DND-41 (cell line): ENCODE data around the gene TNS3.

Source experiments
- ATAC-seq: fragments of 200-7000 bp; cut with Tn5 transposase; 3 replicates; pipeline ENCODE4 v1.9.1; 2021; ENCODE audit warnings: low read depth; ENCODE audit not compliant: insufficient read depth
- DNase-seq: peaks from one replicate; pipeline ENCODE4 v3.0.0-alpha.2; 2020
- H2AFZ ChIP-seq: 2 replicates; pipeline ENCODE4 v1.6.0; 2012; ENCODE audit warnings: low read depth, low read length
- H3K27ac ChIP-seq: 2 replicates; pipeline ENCODE4 v1.5.1; 2012; ENCODE audit warnings: low read length, inconsistent platforms
- H3K27me3 ChIP-seq: fragments of 200-600 bp; sonication (generic); 2 replicates; pipeline ENCODE4 v1.6.0; 2012; ENCODE audit warnings: low read length, mild to moderate bottlenecking, inconsistent platforms; ENCODE audit not compliant: insufficient read depth, poor library complexity
- H3K36me3 ChIP-seq: 2 replicates; pipeline ENCODE4 v1.5.1; 2012; ENCODE audit warnings: low read length, inconsistent platforms; ENCODE audit not compliant: insufficient read depth
- H3K4me1 ChIP-seq: 2 replicates; pipeline ENCODE4 v1.5.1; 2012; ENCODE audit warnings: mild to moderate bottlenecking, low read length; ENCODE audit not compliant: insufficient read depth
- H3K4me2 ChIP-seq: 2 replicates; pipeline ENCODE4 v1.6.0; 2012; ENCODE audit warnings: mild to moderate bottlenecking, moderate library complexity, low read length, inconsistent platforms; ENCODE audit not compliant: insufficient read depth
- H3K4me3 ChIP-seq, 2 experiments: fragments of 200-600 bp in 1 of 2; shearing (Covaris generic) in 1 of 2; 2 replicates each; pipeline ENCODE4 v1.5.1; 2012 to 2016; ENCODE audit warnings: inconsistent platforms in 2 of 2, low read length in 2 of 2, mild to moderate bottlenecking in 2 of 2, low read depth in 1 of 2, moderate library complexity in 1 of 2
- H3K79me2 ChIP-seq: 2 replicates; pipeline ENCODE4 v1.6.0; 2012; ENCODE audit warnings: low read length, inconsistent platforms; ENCODE audit not compliant: insufficient read depth
- H3K9ac ChIP-seq: 2 replicates; pipeline ENCODE4 v1.6.0; 2012; ENCODE audit warnings: low read depth, mild to moderate bottlenecking, inconsistent platforms, low read length, moderate library complexity
- H3K9me3 ChIP-seq: 2 replicates; pipeline ENCODE4 v1.5.1; 2012; ENCODE audit warnings: low read length, moderate library complexity, mild to moderate bottlenecking, inconsistent platforms; ENCODE audit not compliant: insufficient read depth, severe bottlenecking
- H4K20me1 ChIP-seq: 2 replicates; pipeline ENCODE4 v1.6.0; 2012; ENCODE audit warnings: low read length; ENCODE audit not compliant: insufficient read depth
- EZH2 ChIP-seq: IDR thresholded peaks from 3 replicates; pipeline ENCODE4 v1.6.1; 2012; ENCODE audit warnings: borderline replicate concordance, low read depth, mild to moderate bottlenecking, moderate library complexity, low read length, inconsistent platforms; ENCODE audit not compliant: severe bottlenecking
- TF ChIP-seq, protein P1 (sequence below): IDR thresholded peaks from 2 replicates; pipeline ENCODE4 v1.5.1; 2012; ENCODE audit warnings: borderline replicate concordance, low read length, moderate library complexity, mild to moderate bottlenecking; ENCODE audit not compliant: poor library complexity, severe bottlenecking; ENCODE audit errors: extremely low read depth

Gene TNS3

DNA sequence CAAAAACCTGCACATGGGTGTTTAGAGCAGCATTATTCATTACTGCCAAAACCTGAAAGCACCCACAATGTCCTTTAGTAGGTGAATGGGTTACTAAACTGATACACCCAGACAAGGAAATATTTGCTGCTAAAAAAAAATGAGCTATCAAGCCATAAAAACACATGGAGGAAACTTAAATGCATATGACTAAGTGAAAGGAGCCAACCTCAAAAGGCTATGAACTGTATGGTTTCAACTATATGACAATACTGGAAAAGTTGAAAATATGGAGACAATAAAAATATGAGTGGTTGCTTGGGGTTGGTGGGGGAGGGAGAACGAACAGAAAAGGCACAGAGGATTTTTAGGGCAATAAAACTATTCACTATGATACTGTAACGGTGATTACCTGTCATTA lies 291.0 kb downstream of the TNS3 start:
- Histone ChIP-seq H3K4me2 (no peak overlapping the region), H3K4me3 (no peak overlapping the region), H3K27me3 (no peaks in the 10 kb centered on the region), H3K27ac (no peak overlapping the region), H2AFZ (no peak overlapping the region), H4K20me1 (no peaks in the 10 kb centered on the region), H3K4me1 (no peaks in the 10 kb centered on the region), H3K9ac (no peak overlapping the region), H3K9me3 (no peaks in the 10 kb centered on the region), H3K36me3 (no peaks in the 10 kb centered on the region), H3K79me2 (no peaks in the 10 kb centered on the region)
- ATAC-seq (no peak), DNase-seq (no peak)
- no peak for TF ChIP-seq EZH2
- TF ChIP-seq, protein P1, sequence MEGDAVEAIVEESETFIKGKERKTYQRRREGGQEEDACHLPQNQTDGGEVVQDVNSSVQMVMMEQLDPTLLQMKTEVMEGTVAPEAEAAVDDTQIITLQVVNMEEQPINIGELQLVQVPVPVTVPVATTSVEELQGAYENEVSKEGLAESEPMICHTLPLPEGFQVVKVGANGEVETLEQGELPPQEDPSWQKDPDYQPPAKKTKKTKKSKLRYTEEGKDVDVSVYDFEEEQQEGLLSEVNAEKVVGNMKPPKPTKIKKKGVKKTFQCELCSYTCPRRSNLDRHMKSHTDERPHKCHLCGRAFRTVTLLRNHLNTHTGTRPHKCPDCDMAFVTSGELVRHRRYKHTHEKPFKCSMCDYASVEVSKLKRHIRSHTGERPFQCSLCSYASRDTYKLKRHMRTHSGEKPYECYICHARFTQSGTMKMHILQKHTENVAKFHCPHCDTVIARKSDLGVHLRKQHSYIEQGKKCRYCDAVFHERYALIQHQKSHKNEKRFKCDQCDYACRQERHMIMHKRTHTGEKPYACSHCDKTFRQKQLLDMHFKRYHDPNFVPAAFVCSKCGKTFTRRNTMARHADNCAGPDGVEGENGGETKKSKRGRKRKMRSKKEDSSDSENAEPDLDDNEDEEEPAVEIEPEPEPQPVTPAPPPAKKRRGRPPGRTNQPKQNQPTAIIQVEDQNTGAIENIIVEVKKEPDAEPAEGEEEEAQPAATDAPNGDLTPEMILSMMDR = no peak

DNA sequence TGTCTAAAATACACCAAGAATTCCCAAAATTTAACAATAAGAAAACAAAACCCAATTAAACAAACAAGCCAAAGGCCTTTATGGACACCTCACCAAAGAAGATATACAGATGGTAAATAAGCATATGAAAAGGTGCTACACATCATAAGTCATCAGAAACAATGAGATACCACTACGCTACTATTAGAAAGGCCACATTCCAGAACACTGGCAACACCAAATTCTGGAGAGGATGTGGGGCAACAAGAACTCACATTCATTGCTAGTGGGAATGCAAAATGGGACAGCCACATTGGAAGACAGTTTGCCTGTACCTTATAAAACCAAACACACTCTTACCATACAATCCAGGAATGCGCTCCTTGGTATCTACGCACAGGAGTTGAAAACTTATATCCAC lies 291.4 kb downstream of the TNS3 start:
- H4K20me1 ChIP-seq = no peaks in the 10 kb centered on the region

DNA sequence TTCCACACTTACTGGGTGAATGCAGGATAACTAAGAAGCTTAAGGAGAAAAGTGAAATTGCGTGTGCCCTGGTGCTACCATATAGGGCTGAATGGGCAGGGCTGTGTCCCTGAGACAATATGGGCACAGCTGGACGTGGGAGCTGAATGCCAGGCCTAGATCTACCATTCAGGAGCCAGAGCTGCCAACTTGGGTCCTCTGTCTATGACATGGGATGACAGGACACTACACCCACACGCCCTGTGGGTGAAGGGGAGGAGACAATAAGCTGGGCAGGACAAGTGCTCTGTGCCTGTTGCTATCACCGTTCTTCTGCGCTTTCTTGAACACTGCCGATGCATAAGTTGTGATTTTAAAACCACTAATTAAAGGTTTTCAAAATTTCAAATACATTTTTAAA lies 293.9 kb downstream of the TNS3 start:
- no peaks in the 10 kb centered on the region for H4K20me1 ChIP-seq
- no peak overlapping the region for H3K4me3 ChIP-seq
- ATAC-seq (no peak), DNase-seq (no peak)
- no peak for TF ChIP-seq EZH2
- TF ChIP-seq, protein P1 = no peak
- no peaks in the 10 kb centered on the region for H3K27me3 ChIP-seq
- H3K79me2 ChIP-seq = no peaks in the 10 kb centered on the region
- no peak overlapping the region for H3K9ac ChIP-seq
- peaks cover 5% of the 10 kb centered on the region for H3K9me3 ChIP-seq
- H3K4me1 ChIP-seq = no peaks in the 10 kb centered on the region
- no peak overlapping the region for H3K27ac ChIP-seq
- H3K36me3 ChIP-seq = no peaks in the 10 kb centered on the region
- no peak overlapping the region for H2AFZ ChIP-seq
- H3K4me2 ChIP-seq = no peak overlapping the region

More for the DNA sequence above, 291.4 kb downstream of the TNS3 start:
- no peak overlapping the region for H3K4me3 ChIP-seq
- no peak overlapping the region for H3K27ac ChIP-seq
- no peak overlapping the region for H3K4me2 ChIP-seq
- TF ChIP-seq EZH2 = no peak
- TF ChIP-seq, protein P1 = no peak
- H3K9ac ChIP-seq = no peak overlapping the region
- no peaks in the 10 kb centered on the region for H3K9me3 ChIP-seq
- H3K4me1 ChIP-seq = no peaks in the 10 kb centered on the region
- no peaks in the 10 kb centered on the region for H3K36me3 ChIP-seq
- no peak overlapping the region for H2AFZ ChIP-seq
- H3K79me2 ChIP-seq = no peaks in the 10 kb centered on the region
- no peak for ATAC-seq
- no peaks in the 10 kb centered on the region for H3K27me3 ChIP-seq
- DNase-seq = no peak
